ENCODE results near the gene ICA1. TPM values are rescaled to one million over a fixed set of nuclear protein-coding genes. Genes with fewer than 3 reads are reported as not detected.

The ICA1 gene
- total and polyA plus RNA-seq, 8 donors, result 19.1 to 458 (median 77.4) TPM

- no peak for TF ChIP-seq POLR2A (IDR thresholded peaks at IDR 0.05)
- TF ChIP-seq POLR2AphosphoS5 (IDR thresholded peaks at IDR 0.05), result no peak
- TF ChIP-seq EP300 (IDR thresholded peaks at IDR 0.05), result no peak
- TF ChIP-seq CTCF (IDR thresholded peaks at IDR 0.05), result no peak
- WGBS, 5 donors, result 78 to 79% (median 79%) methylated on average over 5 to 6 of the region's 6 CpGs
- H3K27ac ChIP-seq, result no peak overlapping the region
- H3K9me3 ChIP-seq, result no peaks in the 10 kb centered on the region
- peaks cover 0 to 31% (median 15%) of the 10 kb centered on the region in 4 donors for H3K36me3 ChIP-seq
- no peak for DNase-seq
- H3K4me1 ChIP-seq, result no peaks in the 10 kb centered on the region
- no peak overlapping the region for H3K4me3 ChIP-seq
- no peaks in the 10 kb centered on the region for H3K27me3 ChIP-seq
- intact Hi-C loops (cut with DNase I; ENCODE audit: low total_unique reads), result no loop called here
Observed at GRCh38 chr7:8143151-8143874, 118.7 kb downstream of the ICA1 start.

GRCh38 chr7:8142477-8142876 lies 119.5 kb downstream of the ICA1 start:
- no peak for DNase-seq
- Histone ChIP-seq H3K36me3 (peaks cover 0 to 31% (median 15%) of the 10 kb centered on the region in 4 donors), H3K4me3 (no peak overlapping the region), H3K9me3 (no peaks in the 10 kb centered on the region), H3K27ac (no peak overlapping the region), H3K27me3 (no peaks in the 10 kb centered on the region), H3K4me1 (no peaks in the 10 kb centered on the region)
- TF ChIP-seq CTCF (IDR thresholded peaks at IDR 0.05) (no peak), POLR2AphosphoS5 (IDR thresholded peaks at IDR 0.05) (no peak), POLR2A (IDR thresholded peaks at IDR 0.05) (no peak), EP300 (IDR thresholded peaks at IDR 0.05) (no peak)
- intact Hi-C loops (cut with DNase I; ENCODE audit: low total_unique reads), result no loop called here
- 96 to 100% (median 97%) methylated on average over 2 of the region's 2 CpGs for WGBS, 5 donors

- DNase-seq, result no peak
- WGBS, 5 donors, result 82 to 97% (median 95%) methylated on average over 3 to 4 of the region's 4 CpGs
Observed at GRCh38 chr7:8141070-8141469, 120.9 kb downstream of the ICA1 start.

More at GRCh38 chr7:8141070-8141469, 120.9 kb downstream of the ICA1 start:
- intact Hi-C loops (cut with DNase I; ENCODE audit: low total_unique reads), result no loop called here
- Histone ChIP-seq H3K27me3 (no peaks in the 10 kb centered on the region), H3K4me1 (no peaks in the 10 kb centered on the region), H3K36me3 (peaks cover 0 to 35% (median 15%) of the 10 kb centered on the region in 4 donors), H3K4me3 (no peak overlapping the region), H3K27ac (no peak overlapping the region), H3K9me3 (no peaks in the 10 kb centered on the region)
- TF ChIP-seq CTCF (IDR thresholded peaks at IDR 0.05) (no peak), POLR2AphosphoS5 (IDR thresholded peaks at IDR 0.05) (no peak), EP300 (IDR thresholded peaks at IDR 0.05) (no peak), POLR2A (IDR thresholded peaks at IDR 0.05) (no peak)

Measured in stomach (tissue), 9 donors.